H1 (cell line): ENCODE results near the gene TPPP3. TPM values are rescaled to one million over a fixed set of nuclear protein-coding genes. Genes with fewer than 3 reads are reported as not detected.

Source experiments
- CTCF ChIA-PET: fragments of 300-600 bp; sonication (Branson Sonifier 250); formaldehyde crosslinking; loops from one replicate; lab custom pipeline; 2021; ENCODE audit not compliant: partially characterized antibody; lab: Charles Lee
- POLR2A ChIA-PET: fragments of 300-600 bp; sonication (Branson Sonifier 250); formaldehyde crosslinking; loops from one replicate; lab custom pipeline; 2021; ENCODE audit warnings: inconsistent platforms; ENCODE audit not compliant: partially characterized antibody; lab: Charles Lee
- DNase-seq, 2 experiments: peaks; one replicate each; pipeline versions ENCODE4 v3.0.0 to v3.0.0-alpha.2; 2010 to 2022; ENCODE audit warnings: low spot score in 2 of 2, low read depth in 1 of 2, mixed read lengths in 1 of 2
- FAIRE-seq: peaks from 2 replicates; lab custom pipeline; 2011; peaks lifted over from hg19 to GRCh38; lab: Jason Lieb, UNC
- H2AFZ ChIP-seq: 2 replicates; pipeline ENCODE4 v1.8.1; 2012; ENCODE audit warnings: low read length, inconsistent platforms
- H2AK5ac ChIP-seq: 2 replicates; pipeline ENCODE4 v1.6.1; 2013; ENCODE audit warnings: low read depth, low read length
- H2BK120ac ChIP-seq: replicated peaks from 2 replicates; pipeline ENCODE3; 2013; ENCODE audit warnings: low read depth, low read length, inconsistent platforms
- H2BK12ac ChIP-seq: 2 replicates; pipeline ENCODE4 v1.6.1; 2013; ENCODE audit warnings: low read depth, low read length
- H2BK15ac ChIP-seq: 2 replicates; pipeline ENCODE4 v1.6.1; 2013; ENCODE audit warnings: low read length
- H2BK20ac ChIP-seq: 2 replicates; pipeline ENCODE4 v1.6.1; 2013; ENCODE audit warnings: low read length
- H2BK5ac ChIP-seq: 2 replicates; pipeline ENCODE4 v1.6.1; 2013; ENCODE audit warnings: low read depth, low read length
- H3K14ac ChIP-seq: 2 replicates; pipeline ENCODE4 v1.6.1; 2013; ENCODE audit warnings: inconsistent platforms; ENCODE audit not compliant: insufficient read length
- H3K18ac ChIP-seq: 2 replicates; pipeline ENCODE4 v1.6.1; 2013; ENCODE audit warnings: low read length; ENCODE audit errors: extremely low read depth
- H3K23ac ChIP-seq: 2 replicates; pipeline ENCODE4 v1.6.1; 2013; ENCODE audit warnings: inconsistent platforms; ENCODE audit not compliant: insufficient read length
- H3K23me2 ChIP-seq: 2 replicates; pipeline ENCODE4 v1.6.1; 2013; ENCODE audit warnings: low read depth, low read length
- H3K27ac ChIP-seq: 2 replicates; pipeline ENCODE4 v1.6.1; 2011; ENCODE audit warnings: low read depth, low read length, inconsistent platforms
- H3K27me3 ChIP-seq, 4 experiments: replicated peaks in 1 of 4; 1 replicate in 1 of 4; 2 replicates in 3 of 4; pipeline versions ENCODE4 v1.6.1 to v1.8.1; 2011 to 2013; ENCODE audit warnings: low read length in 3 of 4, mild to moderate bottlenecking in 3 of 4, inconsistent platforms in 2 of 4, mixed read lengths in 2 of 4, moderate library complexity in 1 of 4; ENCODE audit not compliant: control insufficient read depth in 3 of 4, insufficient read depth in 3 of 4; ENCODE audit errors: extremely low read depth in 1 of 4
- H3K36me3 ChIP-seq, 4 experiments: 2 replicates each; pipeline versions ENCODE4 v1.6.1 to v1.8.1; 2011 to 2013; ENCODE audit warnings: mild to moderate bottlenecking in 4 of 4, low read length in 3 of 4, moderate library complexity in 2 of 4, control low read depth in 1 of 4, inconsistent platforms in 1 of 4; ENCODE audit not compliant: insufficient read depth in 4 of 4, control insufficient read depth in 2 of 4
- H3K4ac ChIP-seq: replicated peaks from 2 replicates; pipeline ENCODE3; 2013; ENCODE audit warnings: low read length, low read depth, mixed read lengths, inconsistent platforms; ENCODE audit not compliant: insufficient read length
- H3K4me1 ChIP-seq, 4 experiments: replicated peaks in 1 of 4; 1 replicate in 1 of 4; 2 replicates in 3 of 4; pipeline versions ENCODE4 v1.6.1 to v1.8.1; 2011 to 2013; ENCODE audit warnings: low read length in 3 of 4, inconsistent platforms in 2 of 4, mixed read lengths in 1 of 4; ENCODE audit not compliant: insufficient read depth in 4 of 4, control insufficient read depth in 3 of 4
- H3K4me2 ChIP-seq, 2 experiments: 2 replicates each; pipeline versions ENCODE4 v1.6.1 to v1.8.1; 2011 to 2013; ENCODE audit warnings: low read depth in 2 of 2, low read length in 2 of 2, control low read depth in 1 of 2, inconsistent platforms in 1 of 2, mild to moderate bottlenecking in 1 of 2; ENCODE audit not compliant: insufficient read depth in 1 of 2
- H3K4me3 ChIP-seq, 4 experiments: fragments of 200-600, 300-600 bp in 1 of 4; sonication (generic), shearing (Covaris generic), sonication (Bioruptor Twin) in 1 of 4; 2 replicates each; pipeline versions ENCODE4 v1.5.1 to v1.8.1; 2011 to 2016; ENCODE audit warnings: low read length in 4 of 4, low read depth in 3 of 4, control low read depth in 2 of 4, inconsistent platforms in 2 of 4, mild to moderate bottlenecking in 2 of 4, mixed read lengths in 1 of 4, moderate library complexity in 1 of 4; ENCODE audit not compliant: insufficient read depth in 2 of 4; ENCODE audit errors: extremely low read depth in 1 of 4
- H3K56ac ChIP-seq: replicated peaks from 2 replicates; pipeline ENCODE3; 2013; ENCODE audit warnings: low read depth, mild to moderate bottlenecking, mixed read lengths, low read length, inconsistent platforms; ENCODE audit not compliant: insufficient read length
- H3K79me1 ChIP-seq: 2 replicates; pipeline ENCODE4 v1.6.1; 2013; ENCODE audit warnings: low read depth, low read length, control low read depth
- H3K79me2 ChIP-seq, 2 experiments: 2 replicates each; pipeline versions ENCODE4 v1.6.1 to v1.8.1; 2012 to 2013; ENCODE audit warnings: low read length in 2 of 2, mild to moderate bottlenecking in 2 of 2, inconsistent platforms in 1 of 2; ENCODE audit not compliant: insufficient read depth in 2 of 2, control insufficient read depth in 1 of 2
- H3K9ac ChIP-seq, 4 experiments: replicated peaks in 1 of 4; 1 replicate in 1 of 4; 2 replicates in 3 of 4; pipeline versions ENCODE4 v1.6.1 to v1.8.1; 2011 to 2013; ENCODE audit warnings: low read depth in 3 of 4, low read length in 3 of 4, control low read depth in 2 of 4, mild to moderate bottlenecking in 2 of 4, moderate library complexity in 2 of 4, inconsistent platforms in 1 of 4; ENCODE audit errors: extremely low read depth in 1 of 4
- H3K9me3 ChIP-seq, 2 experiments: 2 replicates each; pipeline versions ENCODE4 v1.6.1 to v1.8.1; 2012 to 2013; ENCODE audit warnings: mild to moderate bottlenecking in 2 of 2, moderate library complexity in 2 of 2, control low read depth in 1 of 2, inconsistent platforms in 1 of 2, low read depth in 1 of 2, low read length in 1 of 2, mixed read lengths in 1 of 2; ENCODE audit not compliant: insufficient read depth in 2 of 2
- H4K20me1 ChIP-seq, 2 experiments: replicated peaks in 1 of 2; 2 replicates each; pipeline versions ENCODE3 to v1.8.1; 2011 to 2013; ENCODE audit warnings: inconsistent platforms in 2 of 2, low read length in 2 of 2, mild to moderate bottlenecking in 1 of 2; ENCODE audit not compliant: insufficient read depth in 2 of 2, control insufficient read depth in 1 of 2
- H4K5ac ChIP-seq: 2 replicates; pipeline ENCODE4 v1.6.1; 2013; ENCODE audit warnings: low read length, low read depth, mixed read lengths, inconsistent platforms; ENCODE audit not compliant: insufficient read length
- H4K8ac ChIP-seq: 2 replicates; pipeline ENCODE4 v1.8.0; 2013; ENCODE audit warnings: mild to moderate bottlenecking, moderate library complexity, low read length, inconsistent platforms; ENCODE audit not compliant: insufficient read depth; ENCODE audit errors: extremely low read depth
- H4K91ac ChIP-seq: replicated peaks from 2 replicates; pipeline ENCODE3; 2013; ENCODE audit warnings: low read length, mixed read lengths, inconsistent platforms; ENCODE audit not compliant: insufficient read length
- EZH2 ChIP-seq: fragments of 200-600 bp; sonication (generic); IDR thresholded peaks from 2 replicates; pipeline ENCODE4 v1.7.1; 2012; ENCODE audit warnings: low read depth, mild to moderate bottlenecking, moderate library complexity, low read length, inconsistent platforms; ENCODE audit not compliant: severe bottlenecking
- SIN3A ChIP-seq, 2 experiments: IDR thresholded peaks in 1 of 2; conservative IDR thresholded peaks in 1 of 2; 2 replicates each; pipeline ENCODE4 v1.6.1; 2011 to 2012; ENCODE audit warnings: low read length in 2 of 2, improper control_type of control experiment in 1 of 2, low read depth in 1 of 2, mild to moderate bottlenecking in 1 of 2
- SP2 ChIP-seq: IDR thresholded peaks from 2 replicates; pipeline ENCODE4 v1.6.1; 2012; ENCODE audit warnings: mild to moderate bottlenecking, low read length, inconsistent platforms
- SUZ12 ChIP-seq: fragments of 200-600 bp; sonication (generic); IDR thresholded peaks from 2 replicates; pipeline ENCODE4 v1.6.1; 2012; ENCODE audit warnings: mild to moderate bottlenecking, inconsistent platforms, low read length, moderate library complexity, mixed read lengths
- WGBS, 2 experiments: shearing (Covaris generic) in 1 of 2; methylation state at CpG; one replicate each; pipeline versions ENCODE4 v1.1.6 to v1.1.7; 2013 to 2015; ENCODE audit warnings: low lambda C conversion rate in 2 of 2, mixed read lengths in 2 of 2, inconsistent platforms in 1 of 2, low coverage in 1 of 2, missing lambda C conversion rate in 1 of 2; ENCODE audit not compliant: insufficient replicate concordance in 2 of 2, insufficient coverage in 1 of 2, insufficient read length in 1 of 2; ENCODE audit errors: extremely low coverage in 1 of 2, missing lambda C conversion rate in 1 of 2; 5-methylcytosine and 5-hydroxymethylcytosine counted together
- polyA plus RNA-seq, 7 experiments: library from polyadenylated mRNA; depleted of rRNA in 3 of 7; stranded (reverse) in 5 of 7; unstranded in 2 of 7; fragments of >200 nt in 5 of 7; fragments of 200-250 nt in 2 of 7; gene quantifications; 1 replicate in 5 of 7; 2 replicates in 1 of 7; 4 replicates in 1 of 7; pipeline versions ENCODE4 v1.2.1 to v1.2.3, GENCODE V29; 2011 to 2013; ENCODE audit warnings: missing spikeins in 2 of 7, mixed read lengths in 2 of 7
- total RNA-seq: library from RNA; stranded (reverse); fragmentation: NEBNext Ultra II Directional; extraction: Animal tissue kit (Norgen Biotek cat#: 25700); gene quantifications from 2 replicates; pipeline ENCODE4 v1.2.1, GENCODE V29; 2021

TPPP3 gene
- total and polyA plus RNA-seq, 2 of the 8 experiments (the other 6 are each of a cell fraction or from before 2014, with no cell fraction given), result 0.77 to 1.0 TPM

DNA sequence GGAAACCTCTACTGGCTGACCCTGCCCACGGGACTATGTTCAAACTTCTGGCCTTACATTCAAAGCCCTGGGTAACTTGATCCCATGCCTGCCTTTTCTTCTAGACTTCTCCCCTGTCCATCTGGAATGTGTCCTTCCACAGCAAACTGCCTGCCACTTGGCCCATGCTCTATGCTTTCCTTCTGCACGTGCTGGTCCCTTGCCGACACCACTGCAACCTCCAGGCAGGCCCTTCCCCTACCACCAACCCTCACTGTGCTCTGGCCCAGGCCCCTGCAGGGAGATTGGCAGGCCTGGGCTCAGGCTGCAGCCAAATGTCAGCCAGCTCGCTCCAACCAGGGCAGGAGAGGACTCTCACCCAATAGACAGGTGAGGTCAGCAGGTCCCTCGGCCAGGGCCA, 48.6 kb upstream of the TPPP3 start:
- H4K8ac ChIP-seq, result no peak overlapping the region
- no peaks in the 10 kb centered on the region for H3K27me3 ChIP-seq
- no peak overlapping the region for H2BK20ac ChIP-seq
- TF ChIP-seq SUZ12, result no peak
- TF ChIP-seq SP2, result no peak
- no peak for TF ChIP-seq SIN3A (conservative IDR thresholded peaks at IDR 0.05 in 1 of 2, IDR thresholded peaks at IDR 0.05 in 1 of 2; ENCODE audit: low read depth in 1 of 2, low read length in 2 of 2)
- TF ChIP-seq EZH2, result no peak
- H2BK5ac ChIP-seq, result no peak overlapping the region; the same call in 1 of the 2 replicates
- H3K4me3 ChIP-seq, result no peak overlapping the region
- no peak overlapping the region for H4K91ac ChIP-seq
- no peak overlapping the region for H3K4me2 ChIP-seq
- no peaks in the 10 kb centered on the region for H3K79me2 ChIP-seq
- H3K23me2 ChIP-seq, result no peaks in the 10 kb centered on the region
- no peak overlapping the region for H2BK120ac ChIP-seq
- H2BK12ac ChIP-seq, result no peak overlapping the region
- FAIRE-seq (no peak), DNase-seq (no peak)
- ChIA-PET POLR2A (interaction anchor here (0.8 to 8.5 kb wide), 4 partner anchors 8 to 26 kb away, joined by 3 to 67 read pairs (median 4); partner anchors contain the start of genes HSD11B2 and ZDHHC1), CTCF (interaction anchor here (0.6 to 28.6 kb wide), 11 partner anchors 2 to 200 kb away, joined by 3 to 683 read pairs (median 4); partner anchors contain the start of genes HSD11B2 and TPPP3)
- peaks cover 0 to 8% of the 10 kb centered on the region in 2 experiments for H4K20me1 ChIP-seq
- no peak overlapping the region for H3K23ac ChIP-seq
- H3K56ac ChIP-seq, result no peak overlapping the region
- no peaks in the 10 kb centered on the region; the same call in none of the 2 replicates for H3K79me1 ChIP-seq
- H3K4ac ChIP-seq, result no peak overlapping the region
- no peak overlapping the region for H2BK15ac ChIP-seq
- no peak overlapping the region for H3K9ac ChIP-seq
- H2AFZ ChIP-seq, result no peak overlapping the region
- WGBS, 2 experiments, result 92% methylated on average over 5 of the region's 5 CpGs; no CpG with 5 or more reads in 1 of the 2 experiments
- peaks cover under 1 to 16% (median 8%) of the 10 kb centered on the region in 4 experiments; a peak in 7 of 8 replicates for H3K36me3 ChIP-seq
- H3K18ac ChIP-seq, result no peak overlapping the region
- H2AK5ac ChIP-seq, result no peak overlapping the region
- H3K14ac ChIP-seq, result no peak overlapping the region
- peaks cover 0 to 8% (median 4%) of the 10 kb centered on the region in 4 experiments; a peak in 5 of 7 replicates for H3K4me1 ChIP-seq
- no peaks in the 10 kb centered on the region for H3K9me3 ChIP-seq
- no peak overlapping the region for H3K27ac ChIP-seq
- H4K5ac ChIP-seq, result no peak overlapping the region
